ENCODE data around the gene KCNIP4. TPM values are rescaled to one million over a fixed set of nuclear protein-coding genes. Genes with fewer than 3 reads are reported as not detected.

Gene KCNIP4
- total RNA-seq, 8 experiments from 2014 or later: 1.7 to 18.5 (median 10.8) TPM

- peaks cover 3 to 18% of the 10 kb centered on the region in 2 donors for H3K4me1 ChIP-seq (replicated peaks in 1 of 2)
- ATAC-seq (replicated peaks in 6 of 8): no peak
- H3K27ac ChIP-seq: no peak overlapping the region
- in situ Hi-C loops (cut with MboI; ENCODE audit: low pct_unique_long_range_greater_than_20kb in 2 of 9, low sequenced_read_pairs in 9 of 9, unreplicated experiment in 9 of 9): loop anchor here in 7 of 9 experiments (10.0 to 25.0 kb wide), 4 partner anchors 271 to 1999 kb away; no protein-coding TSS in a partner anchor
- H3K4me3 ChIP-seq: no peak overlapping the region
- WGBS, 10 experiments: 59 to 96% (median 87%) methylated on average over 2 to 3 of the region's 3 CpGs; no CpG with 5 or more reads in 3 of the 10 experiments
Measured at GRCh38 chr4:20683766-20684165, 1264.8 kb downstream of the KCNIP4 start.

- WGBS, 10 experiments: 48 to 100% (median 85%) methylated on average over 1 to 3 of the region's 3 CpGs; no CpG with 5 or more reads in 4 of the 10 experiments
- no peak for ATAC-seq (replicated peaks in 6 of 8)
Measured at GRCh38 chr4:20682853-20683252, 1265.7 kb downstream of the KCNIP4 start.

GRCh38 chr4:20681271-20681670 is 1267.3 kb downstream of the KCNIP4 start:
- Histone ChIP-seq H3K27ac (no peak overlapping the region), H3K4me3 (no peak overlapping the region), H3K4me1 (replicated peaks in 1 of 2) (peaks cover 11 to 28% of the 10 kb centered on the region in 2 donors)
- in situ Hi-C loops (cut with MboI; ENCODE audit: low pct_unique_long_range_greater_than_20kb in 2 of 9, low sequenced_read_pairs in 9 of 9, unreplicated experiment in 9 of 9): loop anchor here in 7 of 9 experiments (10.0 to 25.0 kb wide), 4 partner anchors 269 to 1996 kb away; no protein-coding TSS in a partner anchor
- 0 to 100% (median 88%) methylated on average over 1 of the region's 1 CpG; no CpG with 5 or more reads in 1 of the 10 experiments for WGBS, 10 experiments
- no peak for ATAC-seq (replicated peaks in 6 of 8)

More at GRCh38 chr4:20682853-20683252, 1265.7 kb downstream of the KCNIP4 start:
- Histone ChIP-seq H3K4me1 (replicated peaks in 1 of 2) (peaks cover 3 to 18% of the 10 kb centered on the region in 2 donors), H3K27ac (no peak overlapping the region), H3K4me3 (no peak overlapping the region)
- in situ Hi-C loops (cut with MboI; ENCODE audit: low pct_unique_long_range_greater_than_20kb in 2 of 9, low sequenced_read_pairs in 9 of 9, unreplicated experiment in 9 of 9): loop anchor here in 7 of 9 experiments (10.0 to 25.0 kb wide), 4 partner anchors 271 to 1998 kb away; no protein-coding TSS in a partner anchor

GRCh38 chr4:20680736-20681135 is 1267.8 kb downstream of the KCNIP4 start:
- no peak for ATAC-seq (replicated peaks in 6 of 8)
- H3K4me1 ChIP-seq (replicated peaks in 1 of 2): peaks cover 13 to 33% of the 10 kb centered on the region in 2 donors
- in situ Hi-C loops (cut with MboI; ENCODE audit: low pct_unique_long_range_greater_than_20kb in 2 of 9, low sequenced_read_pairs in 9 of 9, unreplicated experiment in 9 of 9): loop anchor here in 7 of 9 experiments (10.0 to 25.0 kb wide), 4 partner anchors 268 to 1996 kb away; no protein-coding TSS in a partner anchor
- no peak overlapping the region for H3K27ac ChIP-seq
- no peak overlapping the region for H3K4me3 ChIP-seq
- 0 to 100% (median 89%) methylated on average over 1 of the region's 1 CpG; no CpG with 5 or more reads in 2 of the 10 experiments for WGBS, 10 experiments

- Histone ChIP-seq H3K27ac (no peak overlapping the region), H3K4me3 (no peak overlapping the region), H3K4me1 (replicated peaks in 1 of 2) (peaks cover 13 to 33% of the 10 kb centered on the region in 2 donors)
- no peak for ATAC-seq (replicated peaks in 6 of 8)
- in situ Hi-C loops (cut with MboI; ENCODE audit: low pct_unique_long_range_greater_than_20kb in 2 of 9, low sequenced_read_pairs in 9 of 9, unreplicated experiment in 9 of 9): loop anchor here in 7 of 9 experiments (10.0 to 25.0 kb wide), 4 partner anchors 268 to 1995 kb away; no protein-coding TSS in a partner anchor
- WGBS, 10 experiments: 0 to 100% (median 56%) methylated on average over 1 of the region's 1 CpG; no CpG with 5 or more reads in 5 of the 10 experiments
Measured at GRCh38 chr4:20679951-20680350, 1268.6 kb downstream of the KCNIP4 start.

All from motor neuron (in vitro differentiated cells).